AG10803 (cell line): ENCODE measurements around the gene PECR.

ENCODE experiments used
- DNase-seq: peaks from one replicate; pipeline ENCODE4 v3.0.0; 2010; ENCODE audit warnings: low read depth
- H3K4me3 ChIP-seq: 2 replicates; pipeline ENCODE4 v1.5.1; 2011; ENCODE audit warnings: mild to moderate bottlenecking, low read length, control low read depth
- TF ChIP-seq, protein P1 (sequence below): conservative IDR thresholded peaks from 2 replicates; pipeline ENCODE4 v1.5.1; 2011; ENCODE audit warnings: mild to moderate bottlenecking, low read length, control low read depth, inconsistent platforms

The PECR gene

DNA sequence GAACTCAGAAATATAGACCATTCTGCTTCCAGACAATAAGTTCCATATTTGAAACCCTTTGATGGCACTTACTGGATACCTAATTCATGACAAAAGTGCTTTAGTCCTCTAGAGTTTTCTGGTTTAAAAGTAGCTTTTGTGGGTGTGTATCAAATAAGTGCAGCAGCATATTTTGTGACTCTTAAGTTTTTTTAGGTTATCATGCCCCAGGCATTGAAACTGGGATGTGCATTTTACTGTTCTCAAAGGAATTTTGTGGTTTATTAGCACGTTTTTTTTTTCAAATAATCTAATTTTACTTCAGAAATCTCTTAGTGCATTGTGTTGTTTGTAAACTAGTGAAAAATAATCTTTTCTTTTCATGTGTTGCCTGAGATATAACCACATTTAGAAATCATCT is 29.0 kb upstream of the PECR start:
- H3K4me3 ChIP-seq, result peak overlapping the region; percentile 98
- TF ChIP-seq, protein P1, sequence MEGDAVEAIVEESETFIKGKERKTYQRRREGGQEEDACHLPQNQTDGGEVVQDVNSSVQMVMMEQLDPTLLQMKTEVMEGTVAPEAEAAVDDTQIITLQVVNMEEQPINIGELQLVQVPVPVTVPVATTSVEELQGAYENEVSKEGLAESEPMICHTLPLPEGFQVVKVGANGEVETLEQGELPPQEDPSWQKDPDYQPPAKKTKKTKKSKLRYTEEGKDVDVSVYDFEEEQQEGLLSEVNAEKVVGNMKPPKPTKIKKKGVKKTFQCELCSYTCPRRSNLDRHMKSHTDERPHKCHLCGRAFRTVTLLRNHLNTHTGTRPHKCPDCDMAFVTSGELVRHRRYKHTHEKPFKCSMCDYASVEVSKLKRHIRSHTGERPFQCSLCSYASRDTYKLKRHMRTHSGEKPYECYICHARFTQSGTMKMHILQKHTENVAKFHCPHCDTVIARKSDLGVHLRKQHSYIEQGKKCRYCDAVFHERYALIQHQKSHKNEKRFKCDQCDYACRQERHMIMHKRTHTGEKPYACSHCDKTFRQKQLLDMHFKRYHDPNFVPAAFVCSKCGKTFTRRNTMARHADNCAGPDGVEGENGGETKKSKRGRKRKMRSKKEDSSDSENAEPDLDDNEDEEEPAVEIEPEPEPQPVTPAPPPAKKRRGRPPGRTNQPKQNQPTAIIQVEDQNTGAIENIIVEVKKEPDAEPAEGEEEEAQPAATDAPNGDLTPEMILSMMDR, result no peak
- DNase-seq, result peak; percentile 11

DNA sequence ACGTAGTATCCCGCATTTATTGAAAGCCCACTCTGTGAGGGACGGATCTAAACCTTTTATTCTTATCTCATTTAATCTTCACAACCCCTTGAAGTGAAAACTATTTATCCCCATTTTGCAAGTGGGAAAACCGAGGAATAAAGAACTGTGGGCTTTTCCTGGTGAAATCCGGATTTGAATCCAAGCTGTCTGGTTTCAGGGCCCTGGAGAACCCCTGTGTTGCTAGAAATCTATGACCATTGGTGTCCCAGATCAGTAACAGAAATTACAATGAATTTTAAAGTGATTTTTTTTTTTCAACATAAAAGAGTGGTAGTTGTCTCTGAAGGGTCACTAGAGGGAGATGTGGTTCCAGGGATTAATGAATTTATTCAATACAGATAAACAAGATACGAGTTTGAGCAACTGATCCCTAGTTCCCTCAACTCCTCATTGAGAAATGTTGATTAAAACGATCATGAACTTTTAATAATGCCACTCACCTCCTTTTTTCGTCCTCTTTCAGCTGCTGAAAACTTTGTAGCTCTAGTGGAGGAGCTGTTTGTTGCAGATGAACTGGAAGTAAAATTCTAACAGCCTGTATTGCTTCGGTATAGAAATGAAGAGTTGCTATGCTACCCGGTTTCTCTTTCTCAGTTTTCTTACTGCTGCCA is 28.5 kb upstream of the PECR start:
- TF ChIP-seq, protein P1, result peak; percentile 70
- peak overlapping the region; percentile 98 for H3K4me3 ChIP-seq
- peak; percentile 76 for DNase-seq

DNA sequence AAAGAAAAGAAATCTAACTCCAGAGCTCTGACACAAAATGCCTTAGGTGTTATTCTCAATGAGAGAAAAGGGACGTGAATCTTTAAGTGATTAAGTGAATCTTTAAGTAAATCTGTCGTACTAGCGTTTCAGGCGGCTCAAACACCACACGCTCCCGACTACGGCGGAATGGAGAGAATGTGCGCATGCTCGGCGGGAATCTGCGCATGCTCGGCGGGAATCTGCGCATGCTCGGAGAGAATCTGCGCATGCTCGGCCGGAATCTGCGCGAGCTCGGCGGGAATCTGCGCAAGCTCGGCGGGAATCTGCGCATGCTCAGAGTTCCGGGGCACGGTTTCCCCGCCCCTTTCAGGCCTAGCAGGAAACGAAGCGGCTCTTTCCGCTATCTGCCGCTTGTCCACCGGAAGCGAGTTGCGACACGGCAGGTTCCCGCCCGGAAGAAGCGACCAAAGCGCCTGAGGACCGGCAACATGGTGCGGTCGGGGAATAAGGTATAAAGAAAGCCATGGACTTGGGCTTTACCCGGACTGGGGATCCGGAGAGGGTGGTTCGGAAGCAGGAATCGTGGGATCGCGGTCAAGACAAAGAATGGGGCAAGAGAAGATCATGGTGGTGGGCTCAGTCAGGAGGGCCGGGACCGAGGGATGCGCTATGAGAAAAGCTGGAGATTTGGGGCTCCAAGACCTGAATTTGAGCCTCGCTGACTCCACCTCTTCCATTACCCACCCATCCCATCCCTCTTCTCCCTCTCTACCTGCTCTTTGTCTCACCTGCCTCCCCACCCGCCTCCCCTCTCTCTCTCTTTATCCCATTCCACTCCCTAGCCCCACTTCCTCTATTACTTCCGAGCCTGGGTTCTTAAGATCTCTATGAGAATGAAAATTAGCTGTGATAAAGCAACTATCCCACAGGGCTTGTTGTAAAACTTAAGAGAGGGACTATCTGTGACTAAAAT is 27.6 kb upstream of the PECR start, which contains the start of gene XRCC5:
TSS of gene XRCC5 (plus strand) at position 382 of the 955 bp plus-strand sequence. CDS start at position 471, 89 bp downstream.
- DNase-seq, result peak; percentile 95
- H3K4me3 ChIP-seq, result peak within 1 kb of the TSS; percentile 98
- TF ChIP-seq, protein P1, result no peak

DNA sequence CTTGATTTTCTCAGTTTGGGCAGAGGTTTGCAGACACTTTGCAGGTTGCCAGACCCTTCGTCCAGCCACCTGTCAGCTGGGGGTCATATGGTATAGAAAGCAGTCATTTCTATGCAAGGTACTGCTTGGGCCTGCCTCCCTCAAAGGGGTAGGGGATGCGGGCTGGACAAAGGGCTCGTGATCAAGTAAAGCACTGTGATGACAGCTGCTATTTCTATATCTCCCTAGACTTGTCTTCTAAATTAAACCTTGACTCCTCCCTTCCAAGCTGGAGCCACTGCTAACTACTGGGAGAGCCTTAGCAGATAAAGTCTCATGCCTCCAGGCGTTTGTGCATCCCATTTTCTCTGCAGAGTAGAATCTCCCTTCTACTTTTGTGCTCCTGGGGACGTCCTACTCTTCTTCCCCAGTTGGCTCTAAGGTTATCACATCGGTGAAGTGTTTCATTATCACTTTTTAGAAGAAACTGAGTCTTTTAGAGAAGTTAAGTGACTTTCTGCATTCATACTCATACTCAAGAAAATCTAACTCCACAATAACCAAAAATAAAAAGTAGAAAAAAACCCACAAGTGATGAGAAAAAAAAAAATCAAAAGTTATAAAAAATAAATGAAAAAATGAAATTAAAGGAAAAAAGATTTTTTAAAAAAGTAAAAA is 26.8 kb upstream of the PECR start:
- no peak for DNase-seq
- peak overlapping the region; percentile 54 for H3K4me3 ChIP-seq
- TF ChIP-seq, protein P1, result no peak

DNA sequence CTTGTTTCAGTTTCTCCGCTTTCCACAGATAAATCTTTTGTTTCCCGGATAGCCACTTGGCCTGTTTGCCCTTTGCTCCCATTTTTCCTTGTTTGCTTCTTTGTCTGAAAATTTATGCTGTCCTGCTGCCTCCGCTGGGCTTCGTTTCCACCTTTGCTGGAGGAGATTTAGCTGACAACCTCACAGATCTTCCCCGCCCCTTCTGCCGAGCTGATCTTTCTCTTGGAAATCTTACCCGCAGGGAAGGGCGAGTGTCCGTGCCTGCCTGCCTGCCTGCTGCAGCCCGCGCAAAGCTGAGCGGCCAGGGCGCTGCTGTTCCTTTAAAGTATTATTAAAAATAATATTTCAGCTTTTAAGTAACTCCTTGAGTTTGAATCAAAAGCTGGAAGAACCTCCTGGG is 26.2 kb upstream of the PECR start:
- TF ChIP-seq, protein P1, result no peak
- no peak for DNase-seq
- no peak overlapping the region for H3K4me3 ChIP-seq

DNA sequence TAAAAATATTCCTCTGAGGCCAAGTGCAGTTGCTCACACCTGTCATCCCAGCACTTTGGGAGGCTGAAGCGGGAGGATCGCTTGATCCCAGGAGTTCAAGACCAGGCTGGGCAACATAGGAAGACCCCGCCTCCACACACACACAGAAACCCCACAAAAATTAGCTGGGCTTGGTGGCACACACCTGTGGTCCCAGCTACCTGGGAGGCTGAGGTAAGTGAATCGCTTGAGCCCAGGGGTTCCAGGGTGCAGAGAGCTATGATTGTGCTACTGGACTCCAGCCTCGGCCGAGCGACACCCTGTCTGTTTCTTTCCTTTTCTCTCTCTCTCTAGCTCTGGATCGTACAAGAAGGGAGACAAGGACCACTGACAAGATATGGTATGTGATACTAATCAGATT is 25.7 kb upstream of the PECR start:
- TF ChIP-seq, protein P1, result no peak
- no peak for DNase-seq
- no peak overlapping the region for H3K4me3 ChIP-seq
